Measurements from ENCODE around the gene TLE5. TPM values are rescaled to one million over a fixed set of nuclear protein-coding genes. Genes with fewer than 3 reads are reported as not detected.
A peak's percentile ranks its signal among the peaks of the same experiment; 100 is the strongest.

The TLE5 gene
- total RNA-seq, 6 experiments from 2014 or later, result 119 to 198 (median 152) TPM

DNA sequence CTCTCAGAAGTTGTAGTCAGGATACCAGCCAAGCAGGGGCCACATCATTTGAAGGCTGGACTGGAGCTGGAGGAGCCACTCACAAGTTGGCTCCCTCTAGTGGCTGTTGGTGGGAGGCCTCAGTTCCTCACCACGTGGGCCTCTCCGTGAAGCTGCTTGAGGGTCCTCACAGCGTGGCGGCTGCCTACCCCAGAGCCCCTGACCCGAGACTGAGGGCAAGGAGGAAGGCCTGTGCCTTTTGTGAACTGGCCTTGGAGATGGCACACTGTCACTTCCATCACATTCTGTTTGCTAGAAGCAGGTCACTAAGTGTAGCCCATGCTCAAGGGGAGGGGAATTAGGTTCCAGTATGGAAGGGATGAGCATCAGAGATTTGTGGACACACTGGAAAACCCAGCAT lies 46.5 kb upstream of the TLE5 start:
- WGBS (ENCODE audit: insufficient coverage, low coverage, low lambda C conversion rate, missing lambda C conversion rate), result no CpG with 5 or more reads among the region's 5 CpGs
- Histone ChIP-seq H3K27me3 (no peaks in the 10 kb centered on the region), H3K4me1 (no peaks in the 10 kb centered on the region), H3K9me3 (no peaks in the 10 kb centered on the region), H3K36me3 (no peaks in the 10 kb centered on the region), H3K4me3 (no peak overlapping the region), H3K27ac (no peak overlapping the region)
- TF ChIP-seq, protein P1, sequence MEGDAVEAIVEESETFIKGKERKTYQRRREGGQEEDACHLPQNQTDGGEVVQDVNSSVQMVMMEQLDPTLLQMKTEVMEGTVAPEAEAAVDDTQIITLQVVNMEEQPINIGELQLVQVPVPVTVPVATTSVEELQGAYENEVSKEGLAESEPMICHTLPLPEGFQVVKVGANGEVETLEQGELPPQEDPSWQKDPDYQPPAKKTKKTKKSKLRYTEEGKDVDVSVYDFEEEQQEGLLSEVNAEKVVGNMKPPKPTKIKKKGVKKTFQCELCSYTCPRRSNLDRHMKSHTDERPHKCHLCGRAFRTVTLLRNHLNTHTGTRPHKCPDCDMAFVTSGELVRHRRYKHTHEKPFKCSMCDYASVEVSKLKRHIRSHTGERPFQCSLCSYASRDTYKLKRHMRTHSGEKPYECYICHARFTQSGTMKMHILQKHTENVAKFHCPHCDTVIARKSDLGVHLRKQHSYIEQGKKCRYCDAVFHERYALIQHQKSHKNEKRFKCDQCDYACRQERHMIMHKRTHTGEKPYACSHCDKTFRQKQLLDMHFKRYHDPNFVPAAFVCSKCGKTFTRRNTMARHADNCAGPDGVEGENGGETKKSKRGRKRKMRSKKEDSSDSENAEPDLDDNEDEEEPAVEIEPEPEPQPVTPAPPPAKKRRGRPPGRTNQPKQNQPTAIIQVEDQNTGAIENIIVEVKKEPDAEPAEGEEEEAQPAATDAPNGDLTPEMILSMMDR (IDR thresholded peaks at IDR 0.05), result peak; percentile 68 to 90 (median 86)
- TF ChIP-seq POLR2A (IDR thresholded peaks at IDR 0.05), result no peak
- ATAC-seq (peak; percentile 41 to 69 (median 62)), DNase-seq (peak in 1 of 3 donors; percentile 65)
- intact Hi-C loops (cut with DNase I), result loop anchor here in 1 of 2 donors (10.0 kb wide), 1 partner anchor 144 kb away; no protein-coding TSS in a partner anchor

DNA sequence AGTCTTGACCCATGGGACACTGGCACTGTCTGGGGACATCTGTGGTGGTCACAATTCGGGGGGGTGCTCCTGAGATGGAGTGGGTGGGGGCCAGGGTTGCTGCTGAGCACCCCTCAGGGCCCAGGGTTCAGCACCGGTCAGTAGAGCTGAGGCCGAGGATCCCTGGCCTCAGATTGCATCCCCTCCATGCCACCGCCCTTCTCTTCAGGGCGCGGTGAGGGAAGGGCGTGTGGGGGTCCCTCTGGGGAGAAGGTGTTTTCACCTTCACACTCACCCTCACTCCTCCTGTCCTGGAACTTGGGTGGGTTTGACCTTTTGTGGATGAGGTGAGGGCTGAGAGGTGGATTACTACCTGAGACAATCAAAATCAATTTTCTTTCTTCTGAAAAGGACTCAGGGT lies 45.4 kb upstream of the TLE5 start:
- no peak overlapping the region for H3K27ac ChIP-seq
- DNase-seq, result no peak
- H3K4me1 ChIP-seq, result no peaks in the 10 kb centered on the region
- no peaks in the 10 kb centered on the region for H3K9me3 ChIP-seq
- no peak for ATAC-seq
- intact Hi-C loops (cut with DNase I), result loop anchor here in 1 of 2 donors (10.0 kb wide), 1 partner anchor 143 kb away; no protein-coding TSS in a partner anchor
- no peak overlapping the region for H3K4me3 ChIP-seq
- H3K36me3 ChIP-seq, result no peaks in the 10 kb centered on the region
- no peak for TF ChIP-seq POLR2A (IDR thresholded peaks at IDR 0.05)
- TF ChIP-seq, protein P1 (IDR thresholded peaks at IDR 0.05), result no peak
- H3K27me3 ChIP-seq, result no peaks in the 10 kb centered on the region
- WGBS (ENCODE audit: insufficient coverage, low coverage, low lambda C conversion rate, missing lambda C conversion rate), result 100% methylated on average over 1 of the region's 7 CpGs

GRCh38 chr19:3106509-3107141 lies 44.3 kb upstream of the TLE5 start:
- Histone ChIP-seq H3K36me3 (no peaks in the 10 kb centered on the region), H3K9me3 (no peaks in the 10 kb centered on the region), H3K27me3 (no peaks in the 10 kb centered on the region), H3K27ac (no peak overlapping the region), H3K4me3 (no peak overlapping the region), H3K4me1 (peaks cover 0 to 6% (median 1%) of the 10 kb centered on the region in 4 donors)
- 96% methylated on average over 5 of the region's 17 CpGs for WGBS (ENCODE audit: insufficient coverage, low coverage, low lambda C conversion rate, missing lambda C conversion rate)
- no peak for TF ChIP-seq POLR2A (IDR thresholded peaks at IDR 0.05)
- TF ChIP-seq, protein P1 (IDR thresholded peaks at IDR 0.05), result no peak
- DNase-seq (no peak), ATAC-seq (no peak)
- intact Hi-C loops (cut with DNase I), result loop anchor here in 1 of 2 donors (10.0 kb wide), 1 partner anchor 142 kb away; no protein-coding TSS in a partner anchor

- Histone ChIP-seq H3K4me3 (no peak overlapping the region), H3K27ac (no peak overlapping the region), H3K9me3 (no peaks in the 10 kb centered on the region), H3K4me1 (peaks cover 0 to 11% (median 4%) of the 10 kb centered on the region in 4 donors), H3K27me3 (no peaks in the 10 kb centered on the region), H3K36me3 (no peaks in the 10 kb centered on the region)
- WGBS (ENCODE audit: insufficient coverage, low coverage, low lambda C conversion rate, missing lambda C conversion rate), result 89% methylated on average over 9 of the region's 33 CpGs
- intact Hi-C loops (cut with DNase I), result loop anchor here in 1 of 2 donors (10.0 kb wide), 1 partner anchor 141 kb away; no protein-coding TSS in a partner anchor
- ATAC-seq (no peak), DNase-seq (no peak)
- TF ChIP-seq POLR2A (IDR thresholded peaks at IDR 0.05), result no peak
- TF ChIP-seq, protein P1 (IDR thresholded peaks at IDR 0.05), result no peak
These were observed 43.6 kb upstream of the TLE5 start for GRCh38 chr19:3105641-3106508.
